ENCODE data around the gene WDR70. TPM values are rescaled to one million over a fixed set of nuclear protein-coding genes. Genes with fewer than 3 reads are reported as not detected.
"Not testable (repeated sequence)": the region's sequence is repeated elsewhere in the genome, so short reads cannot be mapped to it uniquely, and the experiment has no call there.

The WDR70 gene
- total RNA-seq, 1 donor from 2014 or later = 17.6 TPM

DNA sequence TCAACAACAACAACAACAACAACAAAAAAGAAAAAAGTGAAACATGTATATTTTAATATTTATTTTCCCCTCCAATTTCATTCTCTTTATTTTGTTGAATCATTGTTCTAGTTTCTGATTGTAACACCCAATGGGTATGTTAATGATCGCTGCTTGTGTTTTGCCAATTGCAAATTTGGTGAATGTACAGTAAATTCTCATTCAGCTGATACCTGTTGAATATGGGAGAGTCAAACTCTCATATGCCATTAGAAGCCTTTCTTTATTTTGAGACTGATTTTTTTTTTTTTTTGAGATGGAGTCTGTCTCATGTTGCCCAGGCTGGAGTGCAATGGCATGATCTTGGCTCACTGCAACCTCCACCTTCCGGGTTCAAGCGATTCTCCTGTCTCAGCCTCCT lies 72.9 kb downstream of the WDR70 start:
- not testable (repeated sequence) for DNase-seq (ENCODE audit: extremely low read depth, low read depth, low spot score)

DNA sequence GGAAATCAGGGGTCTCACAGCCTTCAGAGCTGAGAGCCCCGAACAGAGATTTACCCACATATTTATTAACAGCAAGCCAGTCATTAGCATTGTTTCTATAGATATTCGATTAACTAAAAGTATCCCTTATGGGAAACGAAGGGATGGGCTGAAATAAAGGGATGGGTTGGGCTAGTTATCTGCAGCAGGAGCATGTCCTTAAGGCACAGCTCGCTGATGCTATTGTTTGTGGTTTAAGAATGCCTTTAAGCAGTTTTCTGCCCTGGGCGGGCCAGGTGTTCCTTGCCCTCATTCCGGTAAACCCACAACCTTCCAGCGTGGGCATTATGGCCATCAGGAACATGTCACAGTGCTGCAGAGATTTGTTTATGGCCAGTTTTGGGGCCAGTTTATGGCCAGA lies 74.1 kb downstream of the WDR70 start:
- not testable (repeated sequence) for DNase-seq (ENCODE audit: extremely low read depth, low read depth, low spot score)

DNA sequence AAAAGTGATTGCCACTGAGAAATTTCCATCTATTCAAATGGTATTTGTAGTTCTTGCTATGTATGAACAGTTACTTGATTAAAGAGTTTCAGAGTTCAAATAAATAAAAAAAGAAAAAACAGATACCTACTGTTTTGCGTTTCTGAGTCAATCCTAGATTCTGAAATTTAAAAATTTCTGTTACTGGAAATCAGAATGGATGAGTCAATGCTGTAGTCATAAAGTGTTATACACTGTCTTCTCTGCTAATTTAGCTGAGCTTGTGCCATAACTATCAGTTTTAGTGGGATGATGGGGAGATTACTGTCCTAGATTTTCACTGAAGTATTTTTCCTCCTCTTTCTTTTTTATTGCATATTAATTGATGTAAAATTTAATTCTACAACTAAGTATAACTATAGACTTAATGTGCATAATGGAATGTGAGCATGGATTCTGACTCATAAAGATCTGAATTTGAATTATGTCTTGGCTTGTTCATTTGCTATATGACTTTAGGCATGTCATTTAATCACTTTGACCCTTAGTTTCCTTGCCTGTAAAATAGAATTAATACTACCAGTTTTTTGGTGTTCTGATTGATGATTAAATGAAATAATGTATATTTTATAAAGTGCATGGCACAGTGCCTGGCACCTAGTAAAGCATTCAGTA lies 75.4 kb downstream of the WDR70 start:
- DNase-seq (ENCODE audit: extremely low read depth, low read depth, low spot score) = not testable (repeated sequence)

DNA sequence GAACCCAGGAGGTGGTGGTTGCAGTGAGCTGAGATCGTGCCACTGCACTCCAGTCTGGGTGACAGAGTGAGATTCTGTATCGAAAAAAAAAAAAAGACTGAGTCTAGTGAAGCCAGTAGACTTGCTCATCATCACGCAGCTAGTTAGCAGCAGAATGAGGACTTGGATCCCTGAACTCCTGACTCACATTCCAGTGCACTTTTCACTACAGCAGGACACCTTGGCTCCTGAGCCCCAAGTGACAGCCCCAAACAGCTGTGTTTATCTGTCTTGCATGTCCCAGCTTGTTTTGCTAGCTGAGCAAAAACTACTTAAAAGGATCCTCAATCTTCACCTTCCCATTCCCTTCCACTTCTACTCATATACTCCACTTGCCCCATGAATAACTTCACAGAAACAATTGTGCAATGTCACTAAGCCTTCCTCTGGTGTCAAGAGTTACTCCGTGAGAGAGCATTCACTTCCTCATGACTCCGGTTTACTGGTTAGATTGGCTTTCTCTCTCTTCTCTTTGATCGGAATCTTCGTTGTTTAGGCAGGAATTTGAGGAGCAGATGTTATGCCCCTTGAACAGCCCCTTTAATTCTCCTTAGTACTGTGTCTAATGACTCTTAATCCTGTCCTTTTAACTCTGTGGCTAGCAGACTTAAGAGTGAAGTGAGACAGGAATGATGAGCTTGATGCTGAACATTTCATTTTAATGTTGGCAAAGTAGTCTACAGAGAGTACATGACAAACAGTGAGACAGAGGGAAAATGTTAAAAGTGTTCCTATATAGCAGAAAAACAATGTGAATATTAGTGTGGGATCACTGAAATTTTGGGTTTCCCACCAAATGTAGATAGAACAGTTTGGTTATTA lies 84.3 kb downstream of the WDR70 start:
- not testable (repeated sequence) for DNase-seq (ENCODE audit: extremely low read depth, low read depth, low spot score)

DNA sequence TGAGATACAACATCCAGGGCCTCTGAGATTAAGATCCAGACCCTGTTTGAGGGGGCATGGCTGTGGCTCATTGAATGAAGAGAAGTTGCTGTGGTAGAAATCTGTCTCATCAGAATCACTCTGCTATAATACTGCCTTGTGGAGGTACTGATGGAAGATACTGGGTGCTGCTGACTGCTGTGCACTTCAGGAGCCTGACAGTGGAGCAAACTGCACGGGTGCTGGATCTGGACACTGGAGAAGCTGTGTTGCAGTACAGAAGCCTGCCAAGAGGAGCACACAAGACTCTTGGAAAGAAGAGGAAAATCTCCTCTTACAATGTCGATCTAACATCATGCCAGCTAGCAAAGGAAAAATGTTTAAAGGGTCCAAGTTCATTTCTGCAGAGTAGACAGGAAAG lies 85.5 kb downstream of the WDR70 start:
- not testable (repeated sequence) for DNase-seq (ENCODE audit: extremely low read depth, low read depth, low spot score)

DNA sequence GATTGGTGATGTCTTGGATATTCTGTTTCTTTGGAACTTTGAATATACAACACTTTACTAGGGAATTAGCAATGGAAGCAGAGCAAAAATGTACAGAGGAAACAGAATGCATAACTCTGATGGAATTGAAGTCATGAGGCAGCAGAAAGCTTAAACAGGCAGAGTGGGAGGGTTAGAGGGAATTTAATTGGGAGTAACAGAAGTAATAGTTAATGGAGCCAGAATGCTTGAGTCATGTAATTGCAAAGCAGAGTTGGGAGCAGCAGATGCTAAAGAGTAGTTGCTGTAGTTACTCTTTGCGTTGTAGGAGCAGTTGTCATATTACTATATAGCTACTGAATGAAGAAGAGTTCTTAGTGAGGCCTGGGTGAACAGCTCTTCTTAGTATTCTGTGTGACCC lies 90.3 kb downstream of the WDR70 start:
- DNase-seq (ENCODE audit: extremely low read depth, low read depth, low spot score) = not testable (repeated sequence)

DNA sequence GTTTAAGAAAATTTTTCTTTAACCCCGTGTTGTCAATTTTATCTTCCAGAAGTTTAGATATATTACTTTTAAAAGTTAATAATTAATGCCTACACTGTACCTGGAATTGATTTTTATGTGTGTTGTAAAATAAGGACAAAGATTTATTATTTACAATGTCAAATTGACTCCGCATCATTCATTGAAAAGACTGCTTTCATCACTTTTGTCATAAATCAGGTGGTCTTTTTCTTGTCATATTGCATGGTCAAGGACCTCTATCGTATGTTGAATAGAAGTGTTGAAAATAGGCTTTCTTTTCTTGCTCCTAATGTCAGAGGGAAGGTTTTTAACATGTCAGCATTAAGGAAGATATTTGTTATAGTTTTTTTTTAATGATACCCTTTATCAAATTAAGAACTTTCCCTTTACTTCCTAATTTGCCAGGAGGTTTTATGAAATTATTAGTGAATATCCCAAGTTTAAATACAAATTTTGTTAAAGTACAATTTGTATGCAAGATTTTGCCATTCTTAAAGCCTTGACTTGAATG lies 92.6 kb downstream of the WDR70 start:
- no peak for DNase-seq (ENCODE audit: extremely low read depth, low read depth, low spot score)

DNA sequence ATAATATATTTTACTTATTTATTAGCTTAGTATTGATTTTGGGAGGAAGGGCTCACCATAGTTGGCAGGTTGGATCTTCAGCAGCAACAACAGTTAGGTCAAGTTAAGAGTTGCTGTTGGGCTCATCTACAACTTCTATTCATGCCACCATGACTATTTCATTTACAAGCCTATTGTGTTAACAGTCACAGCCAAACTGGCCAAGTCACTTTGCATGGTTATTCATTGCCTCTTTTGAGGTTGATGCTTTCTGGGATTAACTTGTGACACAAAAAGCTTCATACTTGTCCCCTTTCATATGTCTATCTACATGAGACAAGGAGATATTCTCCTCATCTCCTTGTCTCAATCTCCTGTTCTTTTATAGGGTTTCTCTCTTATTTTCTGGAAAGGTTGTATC lies 98.3 kb downstream of the WDR70 start:
- DNase-seq (ENCODE audit: extremely low read depth, low read depth, low spot score) = no peak

DNA sequence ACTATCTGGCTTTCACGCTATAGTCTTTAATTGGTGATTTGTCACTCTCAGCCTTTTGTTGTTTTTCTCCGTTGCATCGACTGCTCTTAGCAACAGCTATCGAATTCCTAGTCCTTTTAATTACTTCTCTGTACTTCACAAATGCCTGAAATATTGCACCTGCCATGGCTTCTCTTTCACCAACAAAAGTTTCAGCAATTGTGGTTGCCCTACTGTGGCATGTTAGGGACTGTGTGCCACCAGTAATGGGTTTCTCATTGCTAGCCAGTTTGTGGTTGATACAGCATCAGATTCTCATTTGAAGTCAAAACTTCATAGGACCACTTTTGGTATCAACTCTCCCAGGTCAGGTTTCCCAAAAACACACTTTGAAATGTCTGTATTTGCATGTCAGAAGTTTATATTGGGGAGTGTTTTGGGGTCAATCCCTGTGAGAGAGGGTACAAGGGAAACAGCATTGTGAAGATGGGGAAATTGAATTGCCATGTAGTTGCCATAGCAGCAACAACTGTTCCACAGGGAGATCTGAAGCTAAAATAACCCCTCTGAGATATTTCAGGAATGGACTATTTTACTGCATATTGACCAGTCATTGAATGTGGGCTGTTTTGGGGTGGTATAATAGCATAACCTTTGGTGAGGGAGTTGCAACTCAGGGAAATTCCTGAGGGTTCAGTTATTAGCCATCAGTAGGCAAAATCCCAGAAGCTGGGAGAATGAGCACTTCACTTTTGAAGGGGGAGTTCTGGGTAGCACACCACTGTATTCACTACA lies 99.2 kb downstream of the WDR70 start:
- no peak for DNase-seq (ENCODE audit: extremely low read depth, low read depth, low spot score)

DNA sequence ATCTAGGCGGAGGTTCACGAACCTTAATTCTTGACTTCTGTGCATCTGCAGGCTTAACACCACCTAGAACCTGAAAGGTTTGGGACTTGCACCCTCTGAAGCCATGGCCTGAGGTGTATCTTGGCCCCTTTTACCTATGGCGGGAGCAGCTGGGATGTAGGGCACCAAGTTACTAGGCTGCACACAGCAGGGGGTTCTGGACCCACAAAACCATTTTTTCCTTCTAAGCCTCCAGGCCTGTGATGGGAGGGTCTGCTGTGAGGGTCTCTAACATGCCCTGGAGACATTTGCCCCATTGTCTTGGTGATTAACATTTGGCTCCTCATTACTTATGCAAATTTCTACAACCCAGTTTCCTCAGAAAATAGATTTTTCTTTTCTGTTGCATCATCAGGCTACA lies 102.3 kb downstream of the WDR70 start:
- not testable (repeated sequence) for DNase-seq (ENCODE audit: extremely low read depth, low read depth, low spot score)

DNA sequence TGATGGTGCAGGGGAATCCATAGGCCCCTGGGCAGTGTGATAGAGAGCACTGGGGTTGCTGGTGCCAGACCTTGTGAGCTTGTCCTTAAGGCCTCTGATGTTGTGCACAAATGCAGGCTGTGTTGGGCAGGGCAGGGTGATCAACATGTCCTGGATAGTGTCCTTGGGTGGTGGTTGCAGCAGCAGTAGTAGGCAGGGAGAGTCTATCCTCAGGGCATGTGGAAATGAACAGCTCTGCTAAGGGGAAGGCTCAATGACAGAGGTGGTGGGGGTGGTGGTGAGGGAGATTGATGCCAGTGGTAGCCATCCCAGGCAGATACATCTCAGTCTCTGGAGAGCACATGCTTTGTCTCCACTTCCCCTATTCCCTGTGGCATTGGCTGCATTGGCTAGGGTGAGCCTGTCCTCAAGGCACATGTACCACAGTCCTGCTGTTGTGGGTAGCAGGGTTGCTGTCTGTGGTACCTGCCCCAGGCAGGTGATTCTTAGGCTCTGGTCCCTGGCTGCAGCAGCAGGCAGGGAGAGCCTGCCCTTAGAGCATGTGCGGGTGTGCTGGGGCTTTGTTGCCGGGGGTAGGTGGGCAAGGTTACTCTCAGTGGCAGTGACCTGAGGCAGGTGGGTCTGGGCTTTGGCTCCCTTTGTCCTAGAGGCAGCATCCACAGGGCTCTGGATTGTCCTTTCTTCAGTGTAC lies 111.1 kb downstream of the WDR70 start:
- DNase-seq (ENCODE audit: extremely low read depth, low read depth, low spot score) = no peak

DNA sequence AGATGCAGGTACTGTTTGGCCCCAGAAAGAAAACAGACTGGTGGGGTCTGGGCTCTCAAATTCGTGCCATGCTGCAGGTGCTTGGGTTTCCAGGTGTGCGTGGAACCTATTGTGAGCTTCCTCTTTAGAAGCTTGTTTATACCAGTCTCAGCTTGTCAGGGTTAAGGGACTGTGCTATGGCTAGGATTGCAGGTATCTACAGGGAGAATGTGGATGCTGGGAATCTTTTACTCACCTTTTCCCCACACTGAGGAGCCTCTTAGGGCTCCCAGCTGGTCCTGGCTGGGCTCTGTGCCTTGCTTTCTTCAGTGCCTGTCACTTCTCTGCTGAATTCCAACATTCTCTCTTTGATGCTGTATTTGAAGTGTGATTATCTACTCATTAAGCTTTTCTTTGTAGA lies 111.8 kb downstream of the WDR70 start:
- no peak for DNase-seq (ENCODE audit: extremely low read depth, low read depth, low spot score)

DNA sequence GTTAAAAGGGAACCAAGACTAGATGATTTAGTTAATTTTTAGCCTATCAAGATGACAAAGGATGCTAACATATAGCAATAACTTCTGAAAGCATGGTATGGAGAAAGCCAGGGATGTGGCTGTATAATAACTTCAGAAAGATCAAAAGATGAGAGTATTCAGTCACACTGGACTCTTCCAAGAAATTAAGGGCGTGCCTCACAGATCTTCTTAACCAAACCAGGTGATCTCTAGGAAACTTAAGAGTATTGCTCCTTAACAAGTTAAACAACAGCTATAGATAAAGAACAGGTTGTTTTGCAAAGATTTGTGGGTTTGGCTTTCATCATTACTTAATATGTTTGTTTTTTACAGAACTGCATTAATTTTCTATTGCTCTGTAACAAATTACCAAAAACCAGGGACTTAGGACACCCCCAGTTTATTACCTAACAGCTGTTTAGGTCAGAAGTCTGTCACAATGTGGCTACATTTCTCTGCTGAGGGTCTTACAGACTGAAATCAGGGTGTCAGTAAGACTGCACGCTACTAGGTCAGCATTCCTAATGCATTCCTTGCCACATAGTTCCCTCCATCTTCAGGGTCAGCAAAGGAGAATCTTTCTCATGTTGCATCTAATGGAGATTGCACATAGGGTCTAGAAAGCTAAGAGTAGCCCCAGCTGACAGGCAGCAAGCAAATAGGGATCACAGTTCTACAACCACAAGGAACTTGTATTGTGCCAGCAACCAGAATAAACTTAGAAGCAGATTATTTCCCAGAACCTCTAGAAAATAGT lies 113.8 kb downstream of the WDR70 start:
- no peak for DNase-seq (ENCODE audit: extremely low read depth, low read depth, low spot score)

DNA sequence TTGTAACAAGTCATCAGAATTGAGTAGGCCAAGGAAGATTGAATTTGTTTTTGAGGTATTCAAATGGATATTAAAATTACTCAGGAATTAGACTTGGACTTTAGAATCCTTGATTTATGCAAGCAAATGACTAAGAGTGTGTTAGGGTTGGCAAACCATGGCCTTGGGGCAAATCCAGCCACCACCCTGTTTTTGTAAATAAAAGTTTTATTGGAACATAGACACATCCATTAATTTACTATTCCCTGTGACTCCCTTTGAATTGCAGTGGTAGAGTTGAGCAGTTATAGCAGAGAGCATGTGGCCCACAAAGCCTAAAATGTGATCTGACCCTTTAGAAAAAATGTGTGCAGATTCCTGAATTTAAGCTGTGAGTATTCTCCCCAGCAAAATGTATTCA lies 115.6 kb downstream of the WDR70 start:
- no peak for DNase-seq (ENCODE audit: extremely low read depth, low read depth, low spot score)

DNA sequence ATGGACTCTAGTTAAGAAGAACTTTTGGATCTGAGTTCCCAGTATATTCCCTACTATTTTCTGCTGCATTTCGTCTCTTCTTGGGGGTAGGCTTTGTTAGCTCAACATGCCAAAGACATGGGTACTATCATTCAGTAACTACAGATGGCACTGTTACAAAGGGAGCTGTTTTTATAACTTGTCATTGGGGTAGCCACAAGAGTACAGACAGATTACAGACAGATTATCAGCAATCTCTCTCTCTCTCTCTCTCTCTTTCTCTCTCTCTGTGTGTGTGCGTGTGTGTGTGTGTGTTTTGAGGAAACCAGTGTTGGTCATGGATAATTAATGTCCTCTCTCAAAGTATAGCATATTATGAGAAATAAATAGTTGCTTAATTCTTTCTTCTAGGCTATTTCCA lies 116.1 kb downstream of the WDR70 start:
- no peak for DNase-seq (ENCODE audit: extremely low read depth, low read depth, low spot score)

DNA sequence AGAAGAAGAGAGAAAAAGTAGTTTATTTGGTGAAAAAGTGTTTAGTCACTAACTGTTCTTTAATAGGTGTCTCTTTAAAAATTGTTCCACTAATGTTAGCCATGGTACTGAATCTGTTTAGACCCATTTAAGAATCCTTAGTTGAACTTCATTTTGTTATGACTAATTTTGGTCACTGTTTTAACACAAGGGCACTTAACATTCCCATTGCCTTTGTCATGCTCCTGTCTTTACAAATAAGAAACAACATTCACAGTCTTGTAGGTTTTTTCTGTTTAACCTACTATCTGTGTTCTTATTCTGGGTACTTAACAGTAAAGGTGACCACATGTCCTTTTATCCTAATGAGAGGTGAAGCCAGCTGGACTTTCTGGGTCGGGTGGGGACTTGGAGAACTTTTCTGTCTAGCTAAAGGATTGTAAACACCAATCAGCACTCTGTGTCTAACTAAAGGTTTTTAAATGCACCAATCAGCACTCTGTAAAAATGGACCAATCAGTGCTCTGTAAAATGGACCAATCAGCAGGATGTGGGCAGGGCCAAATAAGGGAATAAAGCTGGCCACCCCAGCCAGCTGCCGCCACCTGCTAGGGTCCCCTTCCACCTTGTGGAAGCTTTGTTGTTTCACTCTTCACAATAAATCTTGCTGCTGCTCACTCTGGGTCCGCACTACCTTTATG lies 116.7 kb downstream of the WDR70 start:
- no peak for DNase-seq (ENCODE audit: extremely low read depth, low read depth, low spot score)

DNA sequence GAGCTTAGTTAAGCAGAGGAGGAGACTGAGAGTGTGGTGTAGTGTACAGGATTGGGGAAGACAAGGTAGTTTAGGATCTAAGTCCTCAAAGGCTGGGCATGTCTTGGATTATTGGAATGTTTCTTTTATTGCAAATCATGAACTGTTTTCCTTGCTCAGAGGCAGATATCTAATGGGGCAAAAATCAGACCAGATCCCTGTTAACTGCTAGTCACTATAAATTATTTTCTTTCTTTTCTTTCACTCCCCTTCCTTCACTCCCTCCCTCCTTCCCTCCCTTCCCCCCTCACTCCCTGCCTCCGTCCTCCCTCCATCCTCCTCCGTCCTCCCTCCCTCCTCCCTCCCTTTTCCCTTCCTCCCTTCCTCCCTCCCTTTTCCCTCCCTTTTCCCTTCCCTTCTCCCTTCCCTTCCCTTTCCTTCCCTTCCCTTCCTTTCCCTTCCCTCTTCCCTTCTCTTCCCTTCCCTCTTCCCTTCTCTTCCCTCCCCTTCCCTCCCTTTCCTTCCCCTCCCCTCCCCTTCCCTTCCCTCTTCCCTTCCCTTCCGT lies 117.9 kb downstream of the WDR70 start:
- no peak for DNase-seq (ENCODE audit: extremely low read depth, low read depth, low spot score)

DNA sequence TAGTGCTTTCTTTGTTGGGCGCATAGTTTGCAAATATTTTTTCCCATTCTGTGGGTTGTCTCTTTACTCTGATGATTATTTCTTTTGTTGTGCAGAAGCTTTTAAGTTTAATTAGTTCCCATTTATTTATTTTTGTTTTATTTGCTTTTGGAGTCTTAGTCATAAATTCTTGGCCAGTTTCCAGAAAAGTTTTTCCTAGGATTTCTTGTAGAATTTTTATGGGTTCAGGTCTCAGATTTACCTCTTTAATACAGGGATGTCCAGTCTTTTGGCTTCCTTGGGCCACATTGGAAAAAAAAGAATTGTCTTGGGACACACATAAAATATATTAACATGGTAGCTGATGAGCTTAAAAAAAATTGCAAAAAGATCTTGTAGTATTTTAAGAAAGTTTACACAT lies 122.0 kb downstream of the WDR70 start:
- peak; percentile 10 for DNase-seq (ENCODE audit: extremely low read depth, low read depth, low spot score)

DNA sequence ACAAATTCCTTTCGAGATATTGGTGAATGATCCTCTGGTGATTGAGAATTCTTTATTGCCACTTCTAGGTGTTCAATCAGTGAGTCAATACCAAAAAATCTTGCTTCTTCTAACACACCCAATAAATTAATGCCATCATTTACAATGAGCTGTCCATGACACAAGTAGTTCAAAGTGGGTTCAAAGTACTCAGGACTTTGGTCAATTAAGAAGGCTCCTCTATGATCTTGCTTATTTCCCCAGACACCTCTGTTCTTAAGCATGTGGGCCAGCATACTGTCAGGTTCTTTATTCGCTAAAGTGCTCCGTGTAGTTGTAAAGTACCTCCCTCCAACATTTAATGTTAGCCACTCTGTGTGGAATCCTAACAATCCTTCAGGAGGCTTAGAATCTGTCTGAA lies 127.1 kb downstream of the WDR70 start:
- no peak for DNase-seq (ENCODE audit: extremely low read depth, low read depth, low spot score)

All from glomerular endothelial cell (primary cell).